Heart left ventricle (tissue), 16 donors: Measurements from ENCODE around the gene RHOH. TPM values are rescaled to one million over a fixed set of nuclear protein-coding genes. Genes with fewer than 3 reads are reported as not detected.
A peak's percentile ranks its signal among the peaks of the same experiment; 100 is the strongest.

ENCODE experiments used
- ATAC-seq, 4 donors: fragments of 200-7000 bp; cut with Tn5 transposase; one replicate each; pipeline ENCODE4 v1.9.1; 2020 to 2022; ENCODE audit warnings: moderate library complexity in 4 of 4, mild to moderate bottlenecking in 3 of 4, moderate number of reproducible peaks in 1 of 4
- DNase-seq, 5 donors: peaks; one replicate each; pipeline ENCODE4 v3.0.0-alpha.2; 2020
- H3K27ac ChIP-seq, 12 donors: fragments of 200-600 bp; sonication (generic) in 4 of 12; one replicate each; pipeline versions ENCODE4 v1.5.0 to v1.8.0; 2016 to 2022; ENCODE audit warnings: mild to moderate bottlenecking in 2 of 12
- H3K27me3 ChIP-seq, 9 donors: fragments of 200-600 bp; sonication (generic) in 2 of 9; one replicate each; pipeline versions ENCODE4 v1.5.1 to v1.8.0; 2016 to 2022; ENCODE audit warnings: mild to moderate bottlenecking in 3 of 9
- H3K36me3 ChIP-seq, 9 donors: fragments of 200-600 bp; sonication (generic) in 2 of 9; one replicate each; pipeline versions ENCODE4 v1.5.0 to v1.8.0; 2018 to 2022; ENCODE audit warnings: mild to moderate bottlenecking in 2 of 9
- H3K4me1 ChIP-seq, 12 donors: fragments of 200-600 bp; sonication (generic) in 4 of 12; one replicate each; pipeline versions ENCODE4 v1.5.0 to v1.8.0; 2016 to 2022; ENCODE audit warnings: mild to moderate bottlenecking in 3 of 12
- H3K4me3 ChIP-seq, 12 donors: fragments of 200-600 bp; sonication (generic) in 4 of 12; one replicate each; pipeline versions ENCODE4 v1.5.0 to v1.8.0; 2017 to 2022; ENCODE audit warnings: mild to moderate bottlenecking in 9 of 12, moderate library complexity in 4 of 12
- H3K9me3 ChIP-seq, 12 donors: fragments of 200-600 bp; sonication (generic) in 4 of 12; one replicate each; pipeline versions ENCODE4 v1.5.0 to v1.8.0; 2016 to 2022; ENCODE audit warnings: mild to moderate bottlenecking in 1 of 12
- CTCF ChIP-seq, 12 donors: fragments of 200-600 bp; sonication (generic) in 4 of 12; IDR thresholded peaks; one replicate each; pipeline versions ENCODE4 v1.5.0 to v1.8.0; 2018 to 2022; ENCODE audit warnings: antibody characterized with exemption in 12 of 12, mild to moderate bottlenecking in 5 of 12
- POLR2A ChIP-seq, 2 donors: fragments of 450-650 bp; IDR thresholded peaks; one replicate each; pipeline ENCODE4 v1.6.1; 2017; ENCODE audit warnings: antibody characterized with exemption in 2 of 2, mild to moderate bottlenecking in 2 of 2, moderate library complexity in 2 of 2
- WGBS, 4 donors: extraction: QIAGEN DNeasy Blood & Tissue Kit in 2 of 4; methylation state at CpG; one replicate each; pipeline versions ENCODE4 v1.1.5 to v1.1.7; 2013 to 2018; 5-methylcytosine and 5-hydroxymethylcytosine counted together
- intact Hi-C, 10 donors: fragments of 100-400 bp; cut with DNase I; formaldehyde crosslinking; loops; one replicate each; pipeline versions ENCODE4 v1.11.1 to v1.14.2; 2022
- polyA plus RNA-seq, 2 donors: library from polyadenylated mRNA; stranded (reverse); fragments of 200-250 nt; gene quantifications; one replicate each; pipeline ENCODE4 v1.2.3, GENCODE V29; 2013
- total RNA-seq, 9 donors: library from RNA; depleted of rRNA in 2 of 9; stranded (reverse); fragments of >200 nt in 2 of 9; fragmentation: NEBNext Ultra II Directional in 3 of 9; extraction: Animal tissue kit (Norgen Biotek cat#: 25700) in 3 of 9; gene quantifications; one replicate each; pipeline versions ENCODE4 v1.1.0 to v1.2.4, GENCODE V29; 2016 to 2023
- donor health status: ischemic (EF 13 %, LVEDD 7.1; RV severe dilation, severe dysfunction).
- donor health status: healthy with polysubstance abuse.
- donor health status: DM: no; HTN: yes; CAD: no.
- donor health status: DM: no; HTN: no; CAD: no.
- donor health status: ischemic (EF 25% LVEDD 6.9; RV normal size, moderate dysfunction).
- donor health status: ischemic (EF 25% LVEDD 5.7; RV mildly dilated, moderate dysfunction).
- donor health status: healthy.
- donor health status: DM: yes; HTN: yes; CAD: no.
- donor health status: ischemic (EF 35%, LVEDD 5.7; RV mildly dilated, moderate dysfunction).
- donor health status: nonischemic (EF 11% LVEDD 7.7; RV severe dilation, severe dysfunction).
- donor health status: DM: yes; HTN: yes; CAD: no.
- donor health status: PGD.
- donor health status: ischemic (EF 29% LVEDD 5.4; RV normal size, mild dysfunction).
- donor health status: nonischemic (EF 23%, LVEDD 6.1; RV moderate dilation, normal function).

Gene RHOH
- total and polyA plus RNA-seq, 11 donors: 0.30 to 6.6 (median 0.59) TPM; not detected in 5

DNA sequence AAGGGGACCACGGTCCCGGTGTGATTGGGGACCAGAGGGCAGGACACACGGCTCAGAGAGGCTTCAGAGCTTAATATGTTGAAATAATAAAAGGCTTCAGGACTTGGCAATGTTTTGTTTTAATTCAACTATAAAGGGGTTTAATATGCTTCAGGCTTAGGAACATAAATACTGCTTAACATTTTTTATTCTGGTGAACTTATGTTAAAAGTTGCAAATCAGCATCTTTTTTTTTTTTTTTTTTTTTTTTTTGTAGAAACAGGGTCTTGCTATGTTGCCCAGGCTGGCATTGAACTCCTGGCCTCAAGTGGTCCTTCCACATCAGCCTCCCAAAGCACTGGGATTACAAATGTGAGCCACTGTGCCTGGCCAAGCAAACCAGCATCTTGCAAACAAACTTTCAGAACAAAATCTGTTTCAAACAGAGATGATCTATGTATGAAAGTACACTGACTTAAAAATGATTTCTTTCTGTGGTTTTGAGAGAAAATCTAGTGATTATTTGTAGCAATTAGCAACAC is 37.7 kb downstream of the RHOH start:
- DNase-seq (no peak), ATAC-seq (no peak)
- WGBS, 4 donors: 75 to 83% (median 79%) methylated on average over 3 of the region's 3 CpGs
- Histone ChIP-seq H3K36me3 (no peaks in the 10 kb centered on the region), H3K4me3 (no peak overlapping the region), H3K4me1 (peaks cover 0 to 18% (median 0%) of the 10 kb centered on the region in 12 donors), H3K9me3 (no peaks in the 10 kb centered on the region), H3K27ac (no peak overlapping the region), H3K27me3 (no peaks in the 10 kb centered on the region)
- intact Hi-C loops: no loop called here
- TF ChIP-seq CTCF (IDR thresholded peaks at IDR 0.05): no peak
- TF ChIP-seq POLR2A (IDR thresholded peaks at IDR 0.05): no peak

DNA sequence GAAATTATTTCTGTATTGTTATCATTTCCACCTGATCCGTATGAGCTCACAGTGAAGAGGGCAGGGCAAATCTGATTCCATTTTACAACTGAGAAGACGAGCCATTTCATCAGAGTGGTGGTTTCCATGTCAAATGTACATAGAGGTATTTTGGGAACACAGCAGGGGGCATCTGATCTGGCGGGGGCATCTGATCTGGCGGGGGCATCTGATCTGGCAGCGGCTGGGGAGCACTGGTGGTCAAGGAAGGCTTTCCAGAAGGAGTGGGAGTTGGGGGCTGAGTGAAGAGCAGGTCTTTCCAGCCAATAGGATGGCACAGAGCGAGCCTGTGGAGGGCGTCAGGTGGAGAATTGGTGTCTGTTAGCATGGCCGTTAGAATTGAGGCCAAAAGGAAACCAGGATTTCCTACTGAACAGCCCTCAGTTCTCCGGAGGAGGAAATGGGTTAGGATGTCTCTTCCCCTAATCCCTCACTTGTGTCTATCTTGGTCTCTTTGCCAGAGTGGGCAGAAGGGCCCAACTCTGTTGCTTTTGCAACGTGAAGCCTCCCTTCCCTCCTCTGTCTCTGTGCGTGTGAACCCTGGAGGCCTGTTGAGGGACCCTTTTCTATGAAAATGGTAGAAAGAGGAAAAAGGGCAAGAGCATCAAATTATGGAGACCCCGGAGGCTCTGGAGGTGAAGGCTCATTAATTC is 41.3 kb downstream of the RHOH start:
- peak overlapping the region in 1 of 12 donors; percentile 67 for H3K27ac ChIP-seq
- intact Hi-C loops: no loop called here
- no peak for TF ChIP-seq CTCF (IDR thresholded peaks at IDR 0.05)
- no peak for TF ChIP-seq POLR2A (IDR thresholded peaks at IDR 0.05)
- peak overlapping the region in 1 of 12 donors; percentile 25 for H3K4me3 ChIP-seq
- no peaks in the 10 kb centered on the region for H3K27me3 ChIP-seq
- ATAC-seq: no peak
- 75 to 83% (median 80%) methylated on average over 12 of the region's 12 CpGs for WGBS, 4 donors
- H3K4me1 ChIP-seq: peaks cover 0 to 22% (median 0%) of the 10 kb centered on the region in 12 donors
- no peaks in the 10 kb centered on the region for H3K36me3 ChIP-seq
- no peaks in the 10 kb centered on the region for H3K9me3 ChIP-seq
- no peak for DNase-seq

DNA sequence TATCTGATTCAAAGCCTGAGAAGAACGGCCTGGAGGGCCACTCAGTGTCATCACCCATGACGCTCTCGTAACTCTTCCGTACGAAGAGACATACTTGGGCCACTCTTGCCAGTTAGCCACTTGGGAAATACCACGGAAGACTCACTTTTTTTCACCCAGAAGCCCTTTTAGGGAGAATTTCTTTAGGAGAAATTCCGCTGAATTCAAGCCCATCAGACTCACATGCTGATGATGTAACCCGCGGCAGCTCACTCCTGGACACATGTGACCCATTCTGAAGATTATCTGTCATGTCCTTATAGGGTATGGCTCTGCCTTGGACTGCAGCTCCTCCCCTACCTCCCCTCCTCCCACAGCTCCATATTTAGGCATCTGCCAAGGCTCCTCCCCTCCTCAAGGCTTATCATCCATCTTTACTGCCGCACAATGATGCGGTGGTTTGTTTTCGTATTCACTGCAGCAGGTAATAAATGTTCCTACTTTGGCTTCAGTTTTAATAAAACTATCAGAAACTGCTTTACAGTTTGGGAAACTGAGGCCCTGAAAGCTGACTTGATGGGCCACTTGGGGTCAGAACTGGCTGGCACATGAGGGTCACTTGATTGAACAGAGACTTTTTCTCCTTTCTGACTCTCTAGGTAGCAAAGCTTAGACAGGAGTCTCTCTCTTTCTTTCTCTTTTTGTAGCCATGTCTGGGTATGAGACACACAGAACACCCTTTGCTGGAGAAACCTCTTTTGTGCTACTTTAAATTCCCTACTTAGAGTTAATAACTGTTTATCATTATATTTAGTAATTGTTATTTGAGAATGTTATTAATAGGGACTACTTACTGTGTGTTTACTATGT is 42.1 kb downstream of the RHOH start:
- Histone ChIP-seq H3K4me1 (peaks cover 0 to 29% (median 0%) of the 10 kb centered on the region in 12 donors), H3K27me3 (no peaks in the 10 kb centered on the region), H3K27ac (peak overlapping the region in 1 of 12 donors; percentile 67), H3K36me3 (peaks cover 0 to 6% (median 0%) of the 10 kb centered on the region in 9 donors), H3K4me3 (peak overlapping the region in 1 of 12 donors; percentile 27), H3K9me3 (no peaks in the 10 kb centered on the region)
- no peak for TF ChIP-seq POLR2A (IDR thresholded peaks at IDR 0.05)
- TF ChIP-seq CTCF (IDR thresholded peaks at IDR 0.05): no peak
- ATAC-seq (peak in 2 of 4 donors; percentile 44 to 69), DNase-seq (no peak)
- intact Hi-C loops: no loop called here
- 89 to 96% (median 91%) methylated on average over 12 of the region's 12 CpGs for WGBS, 4 donors
